22Rv1 (cell line): ENCODE data around the gene ARHGAP40.

Source experiments
- ZFX ChIP-seq: fragments of 450-650 bp; IDR thresholded peaks from 2 replicates; pipeline ENCODE4 v1.6.1; 2017; ENCODE audit warnings: antibody characterized with exemption, borderline replicate concordance
- TF ChIP-seq, protein P1 (sequence below): fragments of 450-650 bp; IDR thresholded peaks from 2 replicates; pipeline ENCODE4 v1.5.1; 2017; ENCODE audit warnings: mild to moderate bottlenecking

DNA sequence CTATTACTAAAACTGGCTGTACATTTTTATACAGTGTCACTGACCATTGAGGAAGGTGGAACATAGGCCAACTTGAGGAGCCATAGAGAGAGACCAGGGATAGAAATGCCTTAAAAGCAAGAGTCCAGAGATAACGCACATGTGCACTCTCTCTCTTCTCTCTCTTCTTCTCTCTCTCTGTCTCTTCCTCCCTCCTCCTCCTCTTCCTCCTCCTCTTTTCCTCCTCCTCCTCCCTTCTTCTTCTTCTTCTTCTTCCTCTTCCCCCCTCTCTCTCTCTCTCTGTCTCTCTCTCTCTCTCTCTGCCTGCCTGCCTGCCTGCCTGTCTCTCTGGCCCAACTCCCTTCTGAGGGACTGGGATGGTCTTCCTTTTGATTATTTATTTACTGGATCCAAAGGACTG lies 36.9 kb upstream of the ARHGAP40 start:
- TF ChIP-seq, protein P1, sequence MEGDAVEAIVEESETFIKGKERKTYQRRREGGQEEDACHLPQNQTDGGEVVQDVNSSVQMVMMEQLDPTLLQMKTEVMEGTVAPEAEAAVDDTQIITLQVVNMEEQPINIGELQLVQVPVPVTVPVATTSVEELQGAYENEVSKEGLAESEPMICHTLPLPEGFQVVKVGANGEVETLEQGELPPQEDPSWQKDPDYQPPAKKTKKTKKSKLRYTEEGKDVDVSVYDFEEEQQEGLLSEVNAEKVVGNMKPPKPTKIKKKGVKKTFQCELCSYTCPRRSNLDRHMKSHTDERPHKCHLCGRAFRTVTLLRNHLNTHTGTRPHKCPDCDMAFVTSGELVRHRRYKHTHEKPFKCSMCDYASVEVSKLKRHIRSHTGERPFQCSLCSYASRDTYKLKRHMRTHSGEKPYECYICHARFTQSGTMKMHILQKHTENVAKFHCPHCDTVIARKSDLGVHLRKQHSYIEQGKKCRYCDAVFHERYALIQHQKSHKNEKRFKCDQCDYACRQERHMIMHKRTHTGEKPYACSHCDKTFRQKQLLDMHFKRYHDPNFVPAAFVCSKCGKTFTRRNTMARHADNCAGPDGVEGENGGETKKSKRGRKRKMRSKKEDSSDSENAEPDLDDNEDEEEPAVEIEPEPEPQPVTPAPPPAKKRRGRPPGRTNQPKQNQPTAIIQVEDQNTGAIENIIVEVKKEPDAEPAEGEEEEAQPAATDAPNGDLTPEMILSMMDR = no peak
- no peak for TF ChIP-seq ZFX
